SK-N-SH (cell line): ENCODE measurements around the gene PSMB8. TPM values are rescaled to one million over a fixed set of nuclear protein-coding genes. Genes with fewer than 3 reads are reported as not detected.

Experiments used
- CTCF ChIA-PET: fragments of 300-600, 350-600 bp; formaldehyde crosslinking; extraction: SDS; loops from one replicate; lab custom pipeline; 2021; lab: Yijun Ruan, JAX
- POLR2A ChIA-PET: fragments of 350-600 bp; sonication (Branson Sonifier 250); formaldehyde crosslinking; extraction: SDS; loops from one replicate; lab custom pipeline; 2020; ENCODE audit warnings: antibody characterized with exemption, inconsistent platforms; lab: Yijun Ruan, JAX
- DNase-seq: peaks from one replicate; pipeline ENCODE4 v3.0.0; 2012
- H2AFZ ChIP-seq: fragments of 200-600 bp; sonication (generic); 2 replicates; pipeline ENCODE4 v1.8.1; 2016; ENCODE audit warnings: antibody characterized with exemption, mild to moderate bottlenecking, low read depth
- H3F3A ChIP-seq: fragments of 200-600 bp; sonication (generic); replicated peaks from 2 replicates; pipeline ENCODE3; 2016; ENCODE audit warnings: antibody characterized with exemption, mild to moderate bottlenecking; ENCODE audit not compliant: insufficient read depth
- H3K27ac ChIP-seq, 2 experiments: fragments of 200-500 bp in 1 of 2; fragments of 200-600 bp in 1 of 2; sonication (Bioruptor generic) in 1 of 2; sonication (generic), shearing (Covaris generic) in 1 of 2; 2 replicates each; pipeline versions ENCODE4 v1.5.1 to v1.6.1; 2014 to 2016; ENCODE audit warnings: low read depth in 2 of 2, inconsistent platforms in 1 of 2, low read length in 1 of 2, mild to moderate bottlenecking in 1 of 2, mixed read lengths in 1 of 2
- H3K27me3 ChIP-seq: fragments of 200-600 bp; sonication (generic), shearing (Covaris generic); 2 replicates; pipeline ENCODE4 v1.6.1; 2016; ENCODE audit warnings: mixed run types; ENCODE audit not compliant: insufficient read depth
- H3K36me3 ChIP-seq, 2 experiments: fragments of 200-500 bp in 1 of 2; fragments of 200-600 bp in 1 of 2; sonication (Bioruptor generic) in 1 of 2; sonication (generic) in 1 of 2; replicated peaks in 1 of 2; 2 replicates each; pipeline versions ENCODE3 to v1.5.1; 2014 to 2016; ENCODE audit warnings: low read length in 1 of 2, mild to moderate bottlenecking in 1 of 2; ENCODE audit not compliant: insufficient read depth in 2 of 2, control insufficient read depth in 1 of 2
- H3K4me1 ChIP-seq, 2 experiments: fragments of 200-500 bp in 1 of 2; fragments of 200-600 bp in 1 of 2; sonication (Bioruptor generic) in 1 of 2; sonication (generic), shearing (Covaris generic) in 1 of 2; 2 replicates each; pipeline versions ENCODE4 v1.5.1 to v1.6.1; 2014 to 2016; ENCODE audit warnings: low read depth in 1 of 2, low read length in 1 of 2, mixed run types in 1 of 2; ENCODE audit not compliant: insufficient read depth in 2 of 2, control insufficient read depth in 1 of 2
- H3K4me2 ChIP-seq: fragments of 200-600 bp; sonication (generic), shearing (Covaris generic); 2 replicates; pipeline ENCODE4 v1.6.1; 2017; ENCODE audit warnings: mixed run types
- H3K4me3 ChIP-seq, 2 experiments: fragments of 200-500 bp in 1 of 2; fragments of 200-600 bp in 1 of 2; sonication (Bioruptor generic) in 1 of 2; sonication (generic), shearing (Covaris generic) in 1 of 2; 2 replicates each; pipeline versions ENCODE4 v1.5.1 to v1.8.1; 2014 to 2016; ENCODE audit warnings: low read depth in 2 of 2, inconsistent platforms in 1 of 2, low read length in 1 of 2, mild to moderate bottlenecking in 1 of 2, mixed read lengths in 1 of 2, moderate library complexity in 1 of 2
- H3K79me2 ChIP-seq: fragments of 200-600 bp; sonication (generic); 2 replicates; pipeline ENCODE4 v1.8.1; 2017; ENCODE audit warnings: mild to moderate bottlenecking; ENCODE audit not compliant: insufficient read depth
- H3K9ac ChIP-seq: fragments of 200-600 bp; sonication (generic); 2 replicates; pipeline ENCODE4 v1.6.1; 2017; ENCODE audit warnings: mixed run types
- H3K9me2 ChIP-seq: fragments of 200-600 bp; sonication (generic); 2 replicates; pipeline ENCODE4 v1.6.1; 2017; ENCODE audit warnings: mixed run types
- H3K9me3 ChIP-seq: fragments of 200-600 bp; sonication (generic); 2 replicates; pipeline ENCODE4 v1.6.1; 2017; ENCODE audit warnings: mixed run types, mild to moderate bottlenecking, moderate library complexity
- H4K20me1 ChIP-seq: fragments of 200-600 bp; sonication (generic); 2 replicates; pipeline ENCODE4 v1.6.1; 2017; ENCODE audit warnings: mild to moderate bottlenecking, mixed run types; ENCODE audit not compliant: insufficient read depth
- EP300 ChIP-seq, 2 experiments: IDR thresholded peaks; 2 replicates each; pipeline versions ENCODE4 v1.4.0 to v1.6.1; 2012; ENCODE audit warnings: borderline replicate concordance in 1 of 2, low read depth in 1 of 2, low read length in 1 of 2
- EZH2phosphoT487 ChIP-seq: fragments of 200-600 bp; sonication (generic); IDR thresholded peaks from 2 replicates; pipeline ENCODE4 v1.6.1; 2017; ENCODE audit warnings: low read depth, mixed run types, mild to moderate bottlenecking, antibody characterized with exemption, moderate library complexity, borderline replicate concordance
- FOXJ3 ChIP-seq: sonication (generic); formaldehyde crosslinking; IDR thresholded peaks from 2 replicates; pipeline ENCODE4 v1.5.1; 2020; ENCODE audit warnings: mild to moderate bottlenecking, missing genetic modification reagents
- FOXM1 ChIP-seq: IDR thresholded peaks from 2 replicates; pipeline ENCODE4 v1.4.0; 2012; ENCODE audit warnings: low read depth, mild to moderate bottlenecking
- MAX ChIP-seq: IDR thresholded peaks from 2 replicates; pipeline ENCODE4 v1.4.0; 2012; ENCODE audit warnings: low read depth
- MXI1 ChIP-seq: IDR thresholded peaks from 2 replicates; pipeline ENCODE4 v1.6.1; 2012; ENCODE audit warnings: mild to moderate bottlenecking, low read depth, low read length, improper control_type of control experiment
- POLR2AphosphoS5 ChIP-seq: IDR thresholded peaks from 2 replicates; pipeline ENCODE4 v1.6.1; 2012; ENCODE audit warnings: low read depth, low read length
- TEAD4 ChIP-seq: IDR thresholded peaks from 2 replicates; pipeline ENCODE4 v1.4.0; 2012; ENCODE audit warnings: mild to moderate bottlenecking, borderline replicate concordance; ENCODE audit not compliant: insufficient read depth
- USF1 ChIP-seq: IDR thresholded peaks from 2 replicates; pipeline ENCODE4 v1.4.0; 2012; ENCODE audit warnings: low read depth, borderline replicate concordance
- USF2 ChIP-seq: fragments of 150-350 bp; IDR thresholded peaks from 2 replicates; pipeline ENCODE4 v1.6.1; 2017; ENCODE audit warnings: antibody characterized with exemption, low read length, low read depth, borderline replicate concordance
- WGBS: methylation state at CpG from one replicate; pipeline ENCODE4 v1.1.6; 2017; ENCODE audit warnings: low lambda C conversion rate; 5-methylcytosine and 5-hydroxymethylcytosine counted together
- polyA plus RNA-seq, 3 experiments: library from polyadenylated mRNA; depleted of rRNA; stranded (reverse); fragments of >200 nt; gene quantifications; 2 replicates each; pipeline ENCODE4 v1.2.3, GENCODE V29; 2012
- TF ChIP-seq, protein P1 (sequence below): IDR thresholded peaks from 2 replicates; pipeline ENCODE4 v1.6.1; 2012; ENCODE audit warnings: mild to moderate bottlenecking, low read depth, low read length, moderate library complexity
- TF ChIP-seq, protein P2 (sequence below): fragments of 200-600 bp; sonication (generic); IDR thresholded peaks from 2 replicates; pipeline ENCODE4 v1.6.1; 2017; ENCODE audit warnings: antibody characterized with exemption, mild to moderate bottlenecking, moderate library complexity

Gene PSMB8
- polyA plus RNA-seq, 1 of the 3 experiments (the other 2 are of a cell fraction) = 52.8 TPM

DNA sequence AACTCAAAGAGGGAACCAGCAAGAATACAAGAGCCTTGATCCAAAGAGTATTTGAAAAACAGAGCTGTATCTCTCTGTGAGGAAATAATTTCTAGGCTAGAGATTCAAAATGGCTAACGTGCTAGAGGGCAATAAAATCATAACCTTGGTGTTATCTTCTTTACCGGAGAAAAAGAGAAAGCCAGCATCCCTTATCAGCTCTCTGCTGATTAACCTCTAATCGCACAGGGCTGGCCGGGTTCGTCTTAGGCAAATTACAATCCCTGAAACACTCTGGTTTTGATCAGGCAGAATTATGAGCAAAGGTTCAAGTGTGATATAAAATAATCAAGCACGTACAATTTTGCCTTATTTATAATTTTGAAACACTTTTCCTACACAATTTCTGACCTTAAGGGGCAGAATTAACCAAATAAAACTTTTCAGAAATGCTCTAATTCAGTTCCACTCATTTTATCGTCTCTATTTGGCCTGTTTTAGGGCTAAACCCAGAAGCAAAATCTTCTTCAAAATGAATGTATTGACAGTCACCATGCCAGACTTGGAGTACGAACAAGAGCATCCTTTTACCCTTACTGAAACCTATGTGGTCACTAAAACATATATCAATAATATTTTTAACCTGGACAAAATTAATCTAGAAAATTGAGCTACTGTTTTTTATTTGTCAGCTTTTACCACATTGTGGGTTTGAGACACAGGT lies 23.9 kb upstream of the PSMB8 start:
- H3K4me2 ChIP-seq = no peak overlapping the region

More for the DNA sequence above, 23.9 kb upstream of the PSMB8 start:
- no peaks in the 10 kb centered on the region for H3K79me2 ChIP-seq
- TF ChIP-seq TEAD4 (no peak), USF1 (no peak), EZH2phosphoT487 (no peak), EP300 (IDR thresholded peaks at IDR 0.05; ENCODE audit: borderline replicate concordance in 1 of 2, low read depth in 1 of 2, low read length in 1 of 2) (no peak), MAX (no peak), MXI1 (no peak), FOXJ3 (no peak), POLR2AphosphoS5 (no peak), FOXM1 (no peak), USF2 (no peak)
- TF ChIP-seq, protein P1, sequence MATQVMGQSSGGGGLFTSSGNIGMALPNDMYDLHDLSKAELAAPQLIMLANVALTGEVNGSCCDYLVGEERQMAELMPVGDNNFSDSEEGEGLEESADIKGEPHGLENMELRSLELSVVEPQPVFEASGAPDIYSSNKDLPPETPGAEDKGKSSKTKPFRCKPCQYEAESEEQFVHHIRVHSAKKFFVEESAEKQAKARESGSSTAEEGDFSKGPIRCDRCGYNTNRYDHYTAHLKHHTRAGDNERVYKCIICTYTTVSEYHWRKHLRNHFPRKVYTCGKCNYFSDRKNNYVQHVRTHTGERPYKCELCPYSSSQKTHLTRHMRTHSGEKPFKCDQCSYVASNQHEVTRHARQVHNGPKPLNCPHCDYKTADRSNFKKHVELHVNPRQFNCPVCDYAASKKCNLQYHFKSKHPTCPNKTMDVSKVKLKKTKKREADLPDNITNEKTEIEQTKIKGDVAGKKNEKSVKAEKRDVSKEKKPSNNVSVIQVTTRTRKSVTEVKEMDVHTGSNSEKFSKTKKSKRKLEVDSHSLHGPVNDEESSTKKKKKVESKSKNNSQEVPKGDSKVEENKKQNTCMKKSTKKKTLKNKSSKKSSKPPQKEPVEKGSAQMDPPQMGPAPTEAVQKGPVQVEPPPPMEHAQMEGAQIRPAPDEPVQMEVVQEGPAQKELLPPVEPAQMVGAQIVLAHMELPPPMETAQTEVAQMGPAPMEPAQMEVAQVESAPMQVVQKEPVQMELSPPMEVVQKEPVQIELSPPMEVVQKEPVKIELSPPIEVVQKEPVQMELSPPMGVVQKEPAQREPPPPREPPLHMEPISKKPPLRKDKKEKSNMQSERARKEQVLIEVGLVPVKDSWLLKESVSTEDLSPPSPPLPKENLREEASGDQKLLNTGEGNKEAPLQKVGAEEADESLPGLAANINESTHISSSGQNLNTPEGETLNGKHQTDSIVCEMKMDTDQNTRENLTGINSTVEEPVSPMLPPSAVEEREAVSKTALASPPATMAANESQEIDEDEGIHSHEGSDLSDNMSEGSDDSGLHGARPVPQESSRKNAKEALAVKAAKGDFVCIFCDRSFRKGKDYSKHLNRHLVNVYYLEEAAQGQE = no peak
- TF ChIP-seq, protein P2, sequence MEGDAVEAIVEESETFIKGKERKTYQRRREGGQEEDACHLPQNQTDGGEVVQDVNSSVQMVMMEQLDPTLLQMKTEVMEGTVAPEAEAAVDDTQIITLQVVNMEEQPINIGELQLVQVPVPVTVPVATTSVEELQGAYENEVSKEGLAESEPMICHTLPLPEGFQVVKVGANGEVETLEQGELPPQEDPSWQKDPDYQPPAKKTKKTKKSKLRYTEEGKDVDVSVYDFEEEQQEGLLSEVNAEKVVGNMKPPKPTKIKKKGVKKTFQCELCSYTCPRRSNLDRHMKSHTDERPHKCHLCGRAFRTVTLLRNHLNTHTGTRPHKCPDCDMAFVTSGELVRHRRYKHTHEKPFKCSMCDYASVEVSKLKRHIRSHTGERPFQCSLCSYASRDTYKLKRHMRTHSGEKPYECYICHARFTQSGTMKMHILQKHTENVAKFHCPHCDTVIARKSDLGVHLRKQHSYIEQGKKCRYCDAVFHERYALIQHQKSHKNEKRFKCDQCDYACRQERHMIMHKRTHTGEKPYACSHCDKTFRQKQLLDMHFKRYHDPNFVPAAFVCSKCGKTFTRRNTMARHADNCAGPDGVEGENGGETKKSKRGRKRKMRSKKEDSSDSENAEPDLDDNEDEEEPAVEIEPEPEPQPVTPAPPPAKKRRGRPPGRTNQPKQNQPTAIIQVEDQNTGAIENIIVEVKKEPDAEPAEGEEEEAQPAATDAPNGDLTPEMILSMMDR = no peak
- WGBS = 13% methylated on average over 8 of the region's 8 CpGs
- ChIA-PET CTCF (interaction anchor here (0.6 to 9.5 kb wide), 68 partner anchors 9 to 484 kb away, joined by 3 to 223 read pairs (median 5); partner anchors contain the start of genes HLA-DMA, HLA-DMB, HLA-DPA1 and PSMB8), POLR2A (interaction anchor here (1.0 kb wide), 1 partner anchor 29 kb away, joined by 4 read pairs; the partner anchor contains the start of gene TAP2)
- no peak overlapping the region for H3K9ac ChIP-seq
- H4K20me1 ChIP-seq = no peaks in the 10 kb centered on the region
- H3K9me2 ChIP-seq = no peaks in the 10 kb centered on the region
- no peak overlapping the region for H3K27ac ChIP-seq
- H2AFZ ChIP-seq = no peak overlapping the region
- no peaks in the 10 kb centered on the region for H3K4me1 ChIP-seq
- H3K36me3 ChIP-seq = no peaks in the 10 kb centered on the region
- no peaks in the 10 kb centered on the region for H3F3A ChIP-seq
- peaks cover 33% of the 10 kb centered on the region for H3K27me3 ChIP-seq
- H3K4me3 ChIP-seq = no peak overlapping the region; a peak in 1 of 4 replicates
- H3K9me3 ChIP-seq = 0 out of 2 replicates have a peak, but pooled peaks cover 4% of the 10 kb centered on the region
- no peak for DNase-seq
